K562 (cell line): ENCODE results near the gene IQCE. TPM values are rescaled to one million over a fixed set of nuclear protein-coding genes. Genes with fewer than 3 reads are reported as not detected.

ENCODE experiments used
- ATAC-seq: fragments of 200-7000 bp; cut with Tn5 transposase; 3 replicates; pipeline ENCODE4 v1.9.1; 2020; ENCODE audit warnings: moderate library complexity
- BruUV-seq: library from RNA; stranded (reverse); fragments of 400-500 nt; replicated peaks from 2 replicates; lab custom pipeline; 2021; lab: Mats Ljungman, UMichigan
- CTCF ChIA-PET: fragments of 300-600 bp; formaldehyde crosslinking; extraction: SDS; loops from one replicate; lab custom pipeline; 2021; ENCODE audit warnings: low intra/inter-chr PET ratio; lab: Yijun Ruan, JAX
- POLR2A ChIA-PET: fragments of 300-600, 350-650 bp; sonication (Branson Sonifier 250); formaldehyde crosslinking; extraction: SDS; loops from one replicate; lab custom pipeline; 2021; ENCODE audit warnings: antibody characterized with exemption, inconsistent platforms; lab: Yijun Ruan, JAX
- DNase-seq, 4 experiments: peaks; one replicate each; pipeline versions ENCODE4 v3.0.0 to v3.0.0-alpha.2; 2011 to 2018; ENCODE audit warnings: low spot score in 3 of 4, mixed read lengths in 3 of 4; ENCODE audit errors: extremely low read depth in 1 of 4
- FAIRE-seq: peaks from 2 replicates; lab custom pipeline; 2011; peaks lifted over from hg19 to GRCh38; lab: Jason Lieb, UNC
- H2AFZ ChIP-seq: 2 replicates; pipeline ENCODE4 v1.6.0; 2011; ENCODE audit warnings: low read depth, low read length, control low read depth, inconsistent platforms
- H3K27ac ChIP-seq: fragments of 200-600 bp; 3 replicates; pipeline ENCODE4 v1.8.0; 2011; ENCODE audit warnings: low read depth, mild to moderate bottlenecking, control low read depth, inconsistent platforms, low read length, moderate library complexity, mixed read lengths; ENCODE audit errors: extremely low read depth
- H3K27me3 ChIP-seq, 2 experiments: fragments of 300-600 bp in 1 of 2; 2 replicates in 1 of 2; 3 replicates in 1 of 2; pipeline versions ENCODE4 v1.6.0 to v1.8.0; 2011; ENCODE audit warnings: inconsistent platforms in 2 of 2, low read length in 2 of 2, mild to moderate bottlenecking in 1 of 2, mixed read lengths in 1 of 2, moderate library complexity in 1 of 2; ENCODE audit not compliant: control insufficient read depth in 2 of 2, insufficient read depth in 2 of 2
- H3K36me3 ChIP-seq: fragments of 300-600 bp; 3 replicates; pipeline ENCODE4 v1.8.0; 2011; ENCODE audit warnings: mild to moderate bottlenecking, low read length, inconsistent platforms; ENCODE audit not compliant: control insufficient read depth, insufficient read depth
- H3K4me1 ChIP-seq, 2 experiments: fragments of 200-600 bp in 1 of 2; replicated peaks in 1 of 2; 2 replicates in 1 of 2; 3 replicates in 1 of 2; pipeline versions ENCODE4 v1.5.1 to v1.8.0; 2011; ENCODE audit warnings: inconsistent platforms in 2 of 2, low read length in 2 of 2, mild to moderate bottlenecking in 1 of 2, mixed read lengths in 1 of 2, moderate library complexity in 1 of 2; ENCODE audit not compliant: control insufficient read depth in 2 of 2, insufficient read depth in 2 of 2
- H3K4me2 ChIP-seq: 2 replicates; pipeline ENCODE4 v1.6.1; 2011; ENCODE audit warnings: low read length, control low read depth, inconsistent platforms, mixed read lengths; ENCODE audit not compliant: insufficient read depth
- H3K4me3 ChIP-seq: fragments of 200-600 bp; sonication (generic), shearing (Covaris generic); 2 replicates; pipeline ENCODE4 v1.5.1; 2016; ENCODE audit warnings: control low read depth, inconsistent platforms
- H3K79me2 ChIP-seq: fragments of 200-600 bp; 3 replicates; pipeline ENCODE4 v1.8.0; 2011; ENCODE audit warnings: low read length, inconsistent platforms; ENCODE audit not compliant: control insufficient read depth, insufficient read depth
- H3K9ac ChIP-seq, 2 experiments: 2 replicates each; pipeline versions ENCODE4 v1.6.0 to v1.6.1; 2011; ENCODE audit warnings: low read depth in 2 of 2, low read length in 2 of 2, control low read depth in 1 of 2, inconsistent platforms in 1 of 2, mild to moderate bottlenecking in 1 of 2, mixed read lengths in 1 of 2; ENCODE audit not compliant: insufficient read depth in 1 of 2
- H3K9me1 ChIP-seq: one replicate; pipeline ENCODE4 v1.6.0; 2011; ENCODE audit warnings: inconsistent platforms, mild to moderate bottlenecking, low read length, moderate library complexity; ENCODE audit not compliant: control insufficient read depth, insufficient read depth
- H3K9me3 ChIP-seq: replicated peaks from 2 replicates; pipeline ENCODE4 v1.5.1; 2011; ENCODE audit warnings: low read depth, low read length, inconsistent platforms; ENCODE audit not compliant: control insufficient read depth, insufficient read depth
- H4K20me1 ChIP-seq: replicated peaks from 2 replicates; pipeline ENCODE4 v1.6.1; 2011; ENCODE audit warnings: low read length, inconsistent platforms, mixed read lengths; ENCODE audit not compliant: control insufficient read depth, insufficient read depth
- ARID4B ChIP-seq: sonication (generic); formaldehyde crosslinking; IDR thresholded peaks from 2 replicates; pipeline ENCODE4 v1.8.0; 2022; ENCODE audit warnings: mild to moderate bottlenecking, missing genetic modification reagents
- BHLHE40 ChIP-seq: IDR thresholded peaks from 2 replicates; pipeline ENCODE4 v1.6.1; 2011; ENCODE audit warnings: low read length, improper control_type of control experiment
- EP300 ChIP-seq: IDR thresholded peaks from 2 replicates; pipeline ENCODE4 v1.6.1; 2012; ENCODE audit warnings: low read length, improper control_type of control experiment
- IRF9 ChIP-seq: fragments of 450-650 bp; IDR thresholded peaks from 2 replicates; pipeline ENCODE4 v1.6.1; 2016; ENCODE audit warnings: missing biosample characterization, missing genetic modification characterization
- L3MBTL2 ChIP-seq: fragments of 450-650 bp; IDR thresholded peaks from 2 replicates; pipeline ENCODE4 v1.6.1; 2016; ENCODE audit warnings: mild to moderate bottlenecking, moderate library complexity
- NFIC ChIP-seq: fragments of 450-650 bp; IDR thresholded peaks from 2 replicates; pipeline ENCODE4 v1.6.1; 2017; ENCODE audit warnings: mild to moderate bottlenecking, inconsistent platforms
- ZNF143 ChIP-seq: sonication (generic); formaldehyde crosslinking; IDR thresholded peaks from 2 replicates; pipeline ENCODE4 v1.9.0; 2022; ENCODE audit warnings: mild to moderate bottlenecking, missing genetic modification reagents
- WGBS: fragments of 100-300 bp; shearing (Covaris generic); methylation state at CpG from one replicate; pipeline ENCODE4 v1.1.6; 2016; ENCODE audit warnings: low coverage, mixed read lengths; ENCODE audit not compliant: insufficient coverage; ENCODE audit errors: missing lambda C conversion rate; 5-methylcytosine and 5-hydroxymethylcytosine counted together
- in situ Hi-C: fragments of 300-500 bp; cut with MboI; formaldehyde crosslinking; loops from 4 replicates; pipeline ENCODE4 v1.15.0; 2018; ENCODE audit warnings: inconsistent platforms, mixed read lengths
- intact Hi-C: fragments of 100-400 bp; cut with micrococcal nuclease; formaldehyde crosslinking; loops from 2 replicates; pipeline ENCODE4 v1.14.2; 2022
- polyA plus RNA-seq, 8 experiments: library from polyadenylated mRNA; depleted of rRNA in 4 of 8; stranded (reverse) in 5 of 8; unstranded in 3 of 8; fragments of >200 nt; fragmentation: Nextera tagmentation in 2 of 8; fragmentation: Illumina TruSeq in 1 of 8; extraction: Ambion mirVana in 2 of 8; extraction: Trizol in 1 of 8; gene quantifications; 2 replicates each; pipeline versions ENCODE4 v1.2.1 to v1.2.3, GENCODE V29; 2011 to 2014; ENCODE audit warnings: inconsistent platforms in 1 of 8, missing spikeins in 1 of 8
- total RNA-seq, 7 experiments: library from RNA; depleted of rRNA in 6 of 7; stranded (reverse); fragments of >200 nt in 6 of 7; fragmentation: Illumina TruSeq in 2 of 7; extraction: Trizol in 2 of 7; gene quantifications; 2 replicates each; pipeline versions ENCODE4 v1.2.1 to v1.2.3, GENCODE V29; 2011 to 2021; ENCODE audit warnings: low replicate concordance in 1 of 7
- TF ChIP-seq, protein P1 (sequence below): fragments of 450-650 bp; IDR thresholded peaks from 2 replicates; pipeline ENCODE4 v1.6.1; 2016
- TF ChIP-seq, protein P2 (sequence below): IDR thresholded peaks from 2 replicates; pipeline ENCODE4 v1.6.1; 2011; ENCODE audit warnings: borderline replicate concordance, low read depth, mild to moderate bottlenecking, moderate library complexity, low read length; ENCODE audit not compliant: insufficient read depth, poor library complexity, severe bottlenecking
- TF ChIP-seq, protein P3 (sequence below): sonication (generic); formaldehyde crosslinking; IDR thresholded peaks from 2 replicates; pipeline ENCODE4 v1.9.0; 2022; ENCODE audit warnings: mild to moderate bottlenecking, missing genetic modification reagents
- TF ChIP-seq, protein P4 (sequence below): sonication (generic); formaldehyde crosslinking; IDR thresholded peaks from 2 replicates; pipeline ENCODE4 v1.8.0; 2022; ENCODE audit warnings: mild to moderate bottlenecking, missing genetic modification reagents

Gene IQCE
- total and polyA plus RNA-seq, 9 of the 15 experiments (the other 6 are each of a cell fraction or from before 2014, with no cell fraction given) = 0.18 to 8.5 (median 4.2) TPM

DNA sequence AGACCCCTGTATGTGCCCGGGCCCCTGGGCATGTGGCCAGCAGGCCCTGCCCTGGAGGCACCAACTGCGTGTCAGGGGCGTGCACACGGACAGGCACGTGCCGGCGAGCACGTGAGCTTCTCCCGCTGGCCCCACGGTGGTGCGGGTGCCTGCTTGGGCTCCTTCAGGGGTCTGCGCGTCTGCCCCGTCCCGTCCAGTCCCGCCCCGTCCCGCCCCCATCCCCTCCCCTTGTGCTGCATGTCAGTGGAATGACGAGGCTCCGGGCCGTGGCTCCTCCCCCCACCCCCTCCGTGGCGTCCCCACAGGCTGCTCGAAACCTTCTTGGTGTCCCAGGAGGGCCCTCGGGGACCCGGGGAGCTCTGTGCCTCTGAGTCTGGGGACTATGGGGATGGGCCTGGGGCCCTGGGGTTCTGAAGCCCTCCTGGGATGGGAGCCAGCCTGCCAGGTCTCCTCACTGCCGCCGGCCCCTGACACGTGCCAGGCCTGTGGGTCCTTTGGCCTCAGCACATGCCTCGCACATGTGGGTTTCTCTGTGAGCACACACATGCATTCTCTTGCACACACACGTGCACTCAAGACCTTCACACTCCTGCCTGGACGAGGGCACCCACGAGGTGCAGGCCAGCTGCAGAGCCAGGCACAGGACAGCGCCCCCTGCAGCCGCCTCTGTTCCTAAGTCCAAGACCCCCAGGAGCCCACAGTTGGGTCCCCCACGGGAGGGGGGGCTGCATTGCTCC lies 101.7 kb downstream of the IQCE start:
- no TSS peak for BruUV-seq
- H3K79me2 ChIP-seq = no peaks in the 10 kb centered on the region
- peak overlapping the region; percentile 86 for H2AFZ ChIP-seq
- no peaks in the 10 kb centered on the region for H3K9me3 ChIP-seq
- 25% methylated on average over 13 of the region's 36 CpGs for WGBS
- H3K9ac ChIP-seq = peak overlapping the region in 1 of 2 experiments; percentile 83; a peak in 2 of 4 replicates
- POLR2A ChIA-PET = no interaction called here
- no peak overlapping the region for H3K27ac ChIP-seq
- H3K9me1 ChIP-seq = peaks cover 3% of the 10 kb centered on the region
- DNase-seq (peak; percentile 58 to 85 (median 76)), ATAC-seq (peak; percentile 68), FAIRE-seq (no peak)
- H4K20me1 ChIP-seq = peaks cover 5% of the 10 kb centered on the region; the same call in 1 of the 2 replicates
- intact Hi-C loops = loop anchor here (10.0 kb wide), 1 partner anchor 186 kb away; the partner anchor contains the start of gene GRIFIN
- H3K27me3 ChIP-seq = peaks cover 0 to 14% of the 10 kb centered on the region in 2 experiments; a peak in 2 of 5 replicates
- H3K4me1 ChIP-seq = peaks cover 4 to 77% of the 10 kb centered on the region in 2 experiments
- CTCF ChIA-PET = no interaction called here
- H3K4me2 ChIP-seq = no peak overlapping the region
- in situ Hi-C loops = no loop called here
- H3K4me3 ChIP-seq = no peak overlapping the region
- H3K36me3 ChIP-seq = no peaks in the 10 kb centered on the region
- TF ChIP-seq, protein P1, sequence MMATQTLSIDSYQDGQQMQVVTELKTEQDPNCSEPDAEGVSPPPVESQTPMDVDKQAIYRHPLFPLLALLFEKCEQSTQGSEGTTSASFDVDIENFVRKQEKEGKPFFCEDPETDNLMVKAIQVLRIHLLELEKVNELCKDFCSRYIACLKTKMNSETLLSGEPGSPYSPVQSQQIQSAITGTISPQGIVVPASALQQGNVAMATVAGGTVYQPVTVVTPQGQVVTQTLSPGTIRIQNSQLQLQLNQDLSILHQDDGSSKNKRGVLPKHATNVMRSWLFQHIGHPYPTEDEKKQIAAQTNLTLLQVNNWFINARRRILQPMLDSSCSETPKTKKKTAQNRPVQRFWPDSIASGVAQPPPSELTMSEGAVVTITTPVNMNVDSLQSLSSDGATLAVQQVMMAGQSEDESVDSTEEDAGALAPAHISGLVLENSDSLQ = no peak
- TF ChIP-seq IRF9 (tag) (no peak), BHLHE40 (peak; percentile 84), NFIC (0 out of 2 replicates have a peak, but pooled peaks have one; percentile 10), EP300 (no peak), ZNF143 (CRISPR knock-in tag) (0 out of 2 replicates have a peak, but pooled peaks have one; percentile 4), ARID4B (CRISPR knock-in tag) (peak; percentile 35; the same call in 1 of the 2 replicates), L3MBTL2 (peak; percentile 94)
- TF ChIP-seq, protein P2, sequence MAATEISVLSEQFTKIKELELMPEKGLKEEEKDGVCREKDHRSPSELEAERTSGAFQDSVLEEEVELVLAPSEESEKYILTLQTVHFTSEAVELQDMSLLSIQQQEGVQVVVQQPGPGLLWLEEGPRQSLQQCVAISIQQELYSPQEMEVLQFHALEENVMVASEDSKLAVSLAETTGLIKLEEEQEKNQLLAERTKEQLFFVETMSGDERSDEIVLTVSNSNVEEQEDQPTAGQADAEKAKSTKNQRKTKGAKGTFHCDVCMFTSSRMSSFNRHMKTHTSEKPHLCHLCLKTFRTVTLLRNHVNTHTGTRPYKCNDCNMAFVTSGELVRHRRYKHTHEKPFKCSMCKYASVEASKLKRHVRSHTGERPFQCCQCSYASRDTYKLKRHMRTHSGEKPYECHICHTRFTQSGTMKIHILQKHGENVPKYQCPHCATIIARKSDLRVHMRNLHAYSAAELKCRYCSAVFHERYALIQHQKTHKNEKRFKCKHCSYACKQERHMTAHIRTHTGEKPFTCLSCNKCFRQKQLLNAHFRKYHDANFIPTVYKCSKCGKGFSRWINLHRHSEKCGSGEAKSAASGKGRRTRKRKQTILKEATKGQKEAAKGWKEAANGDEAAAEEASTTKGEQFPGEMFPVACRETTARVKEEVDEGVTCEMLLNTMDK = peak; percentile 52
- TF ChIP-seq, protein P3, sequence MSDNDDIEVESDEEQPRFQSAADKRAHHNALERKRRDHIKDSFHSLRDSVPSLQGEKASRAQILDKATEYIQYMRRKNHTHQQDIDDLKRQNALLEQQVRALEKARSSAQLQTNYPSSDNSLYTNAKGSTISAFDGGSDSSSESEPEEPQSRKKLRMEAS = peak; percentile 94
- TF ChIP-seq, protein P4, sequence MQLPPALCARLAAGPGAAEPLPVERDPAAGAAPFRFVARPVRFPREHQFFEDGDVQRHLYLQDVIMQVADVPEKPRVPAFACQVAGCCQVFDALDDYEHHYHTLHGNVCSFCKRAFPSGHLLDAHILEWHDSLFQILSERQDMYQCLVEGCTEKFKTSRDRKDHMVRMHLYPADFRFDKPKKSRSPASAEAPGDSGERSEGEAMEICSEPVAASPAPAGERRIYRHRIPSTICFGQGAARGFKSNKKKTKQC (CRISPR knock-in tag) = peak; percentile 53; the same call in 1 of the 2 replicates
